Measurements from ENCODE around the gene CACNB2. TPM values are rescaled to one million over a fixed set of nuclear protein-coding genes. Genes with fewer than 3 reads are reported as not detected.
"Not testable (repeated sequence)": the region's sequence is repeated elsewhere in the genome, so short reads cannot be mapped to it uniquely, and the experiment has no call there.

Gene CACNB2
- total and polyA plus RNA-seq, 3 experiments from 2014 or later: 0.14 TPM; not detected in 2

DNA sequence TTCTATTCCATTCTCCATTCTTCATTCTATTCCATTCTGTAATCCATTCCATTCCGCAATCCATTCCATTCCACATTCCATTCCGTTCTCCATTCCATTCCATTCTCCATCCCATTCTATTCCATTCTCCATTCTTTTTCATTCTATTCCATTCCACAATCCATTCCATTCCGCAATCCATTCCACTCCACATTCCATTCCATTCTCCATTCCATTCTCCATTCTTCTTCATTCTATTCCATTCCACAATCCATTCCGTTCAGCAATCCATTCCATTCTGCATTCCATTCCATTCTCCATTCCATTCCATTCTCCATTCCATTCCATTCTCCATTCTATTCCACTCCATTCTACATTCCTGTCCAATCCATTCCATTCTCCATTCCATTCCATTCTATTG is 426.0 kb downstream of the CACNB2 start:
- H3K4me3 ChIP-seq (ENCODE audit: low read length): no peak overlapping the region
- no peaks in the 10 kb centered on the region for H3K36me3 ChIP-seq (ENCODE audit: insufficient read depth, low read length)
- H3K27me3 ChIP-seq (ENCODE audit: insufficient read depth, low read length, poor library complexity, severe bottlenecking): no peaks in the 10 kb centered on the region
- H3K9me3 ChIP-seq (ENCODE audit: low read length): peaks cover 7% of the 10 kb centered on the region
- no peaks in the 10 kb centered on the region for H3K27me3 Mint-ChIP-seq
- DNase-seq: no peak
- ChIA-PET CTCF (no interaction called here), POLR2A (no interaction called here)
- H3K4me3 Mint-ChIP-seq: no peak overlapping the region
- H3K27ac ChIP-seq (ENCODE audit: low read depth, low read length): no peak overlapping the region
- no peaks in the 10 kb centered on the region for H3K9me3 Mint-ChIP-seq
- H3K36me3 Mint-ChIP-seq: no peaks in the 10 kb centered on the region
- no peaks in the 10 kb centered on the region for H3K4me1 ChIP-seq (ENCODE audit: insufficient read depth, low read length)
- H3K27ac Mint-ChIP-seq: no peak overlapping the region
- H3K4me1 Mint-ChIP-seq: no peaks in the 10 kb centered on the region

DNA sequence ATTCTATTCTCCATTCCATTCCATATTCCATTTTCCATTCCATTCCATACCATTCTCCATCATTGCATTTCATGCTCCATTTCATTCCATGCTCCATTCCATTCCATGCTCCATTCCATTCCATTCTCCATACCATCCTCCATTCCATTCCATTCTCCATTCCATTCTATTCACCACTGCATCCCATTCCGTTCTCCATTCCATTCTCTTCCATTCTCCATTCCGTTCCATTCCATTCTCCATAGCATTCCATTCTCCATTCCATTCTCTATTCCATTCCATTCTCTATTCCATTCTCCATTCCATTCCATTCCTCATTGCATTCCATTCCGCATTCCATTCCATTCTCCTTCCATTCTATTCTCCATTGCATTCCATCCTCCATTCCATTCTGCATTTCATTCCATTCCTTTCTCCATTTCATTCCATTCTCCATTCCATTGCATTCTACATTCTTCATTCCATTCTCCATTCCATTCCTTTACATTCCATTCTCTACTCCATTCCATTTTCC is 427.2 kb downstream of the CACNB2 start:
- no peak overlapping the region for H3K4me3 ChIP-seq (ENCODE audit: low read length)
- no peaks in the 10 kb centered on the region for H3K27me3 ChIP-seq (ENCODE audit: insufficient read depth, low read length, poor library complexity, severe bottlenecking)
- no peak for DNase-seq
- no peaks in the 10 kb centered on the region for H3K4me1 Mint-ChIP-seq
- no peak overlapping the region for H3K27ac ChIP-seq (ENCODE audit: low read depth, low read length)
- H3K27ac Mint-ChIP-seq: no peak overlapping the region
- H3K36me3 Mint-ChIP-seq: no peaks in the 10 kb centered on the region
- H3K4me1 ChIP-seq (ENCODE audit: insufficient read depth, low read length): no peaks in the 10 kb centered on the region
- no peak overlapping the region for H3K4me3 Mint-ChIP-seq
- H3K9me3 ChIP-seq (ENCODE audit: low read length): peaks cover 7% of the 10 kb centered on the region
- H3K36me3 ChIP-seq (ENCODE audit: insufficient read depth, low read length): no peaks in the 10 kb centered on the region
- no peaks in the 10 kb centered on the region for H3K27me3 Mint-ChIP-seq
- no peaks in the 10 kb centered on the region for H3K9me3 Mint-ChIP-seq
- POLR2A ChIA-PET: no interaction called here
- CTCF ChIA-PET: no interaction called here

DNA sequence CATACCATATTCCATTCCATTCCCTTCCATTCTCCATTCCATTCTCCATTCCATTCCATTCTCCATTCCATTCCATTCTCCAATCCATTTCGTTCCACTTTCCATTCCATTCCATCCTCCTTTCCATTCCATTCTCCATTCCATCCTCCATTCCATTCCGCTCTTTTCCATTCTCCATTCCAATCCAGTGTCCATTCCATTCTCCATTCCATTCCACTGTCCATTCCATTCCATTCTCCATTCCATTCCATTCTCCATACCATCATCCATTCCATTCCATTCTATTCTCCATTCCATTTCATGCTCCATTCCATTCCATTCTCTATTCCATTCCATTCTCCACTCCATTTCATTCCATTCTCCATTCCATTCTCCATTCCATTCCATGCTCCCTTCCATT is 430.2 kb downstream of the CACNB2 start:
- H3K4me3 Mint-ChIP-seq; H3K36me3 ChIP-seq (ENCODE audit: insufficient read depth, low read length); H3K4me1 ChIP-seq (ENCODE audit: insufficient read depth, low read length); H3K4me3 ChIP-seq (ENCODE audit: low read length); H3K27me3 ChIP-seq (ENCODE audit: insufficient read depth, low read length, poor library complexity, severe bottlenecking); H3K27ac Mint-ChIP-seq; H3K9me3 Mint-ChIP-seq; H3K27me3 Mint-ChIP-seq; DNase-seq; H3K27ac ChIP-seq (ENCODE audit: low read depth, low read length); H3K9me3 ChIP-seq (ENCODE audit: low read length); POLR2A ChIA-PET; CTCF ChIA-PET; H3K4me1 Mint-ChIP-seq: not testable (repeated sequence)
- H3K36me3 Mint-ChIP-seq: peaks cover 1 to 14% (median 8%) of the 10 kb centered on the region in 3 donors

DNA sequence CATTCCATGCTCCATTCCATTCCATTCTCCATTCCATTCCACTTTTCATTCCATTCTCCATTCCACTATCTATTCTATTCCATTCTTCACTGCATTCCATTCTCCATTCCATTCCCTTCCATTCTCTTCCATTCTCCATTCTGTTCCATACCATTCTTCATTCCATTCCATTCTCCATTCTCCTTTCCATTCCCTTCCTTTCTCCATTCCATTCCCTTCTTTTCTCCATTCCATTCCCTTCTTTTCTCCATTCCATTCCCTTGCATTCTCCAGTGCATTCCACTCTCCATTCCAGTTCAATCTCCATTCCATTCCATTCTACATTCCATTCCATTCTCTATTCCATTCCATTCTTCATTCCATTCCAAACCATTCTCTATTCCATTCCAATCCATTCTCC is 430.9 kb downstream of the CACNB2 start:
- ChIA-PET POLR2A (no interaction called here), CTCF (no interaction called here)

DNA sequence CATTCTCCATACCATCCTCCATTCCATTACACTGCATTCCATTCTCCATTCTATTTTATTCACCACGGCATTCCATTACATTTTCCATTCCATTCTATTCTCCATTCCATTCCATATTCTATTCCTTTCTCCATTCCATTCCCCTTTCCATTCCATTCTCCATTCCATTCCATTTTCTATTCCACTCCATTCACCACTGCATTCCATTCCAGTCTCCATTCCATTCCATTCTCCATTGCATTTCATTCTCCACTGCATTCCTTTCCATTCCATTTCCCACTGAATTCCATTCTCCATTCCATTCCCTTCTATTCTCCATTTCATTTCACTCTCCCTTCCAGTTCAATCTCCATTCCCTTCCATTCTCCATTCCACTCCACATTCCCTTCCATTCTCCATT is 431.6 kb downstream of the CACNB2 start:
- Histone ChIP-seq H3K4me1 (ENCODE audit: insufficient read depth, low read length) (no peaks in the 10 kb centered on the region), H3K27ac (ENCODE audit: low read depth, low read length) (no peak overlapping the region), H3K36me3 (ENCODE audit: insufficient read depth, low read length) (no peaks in the 10 kb centered on the region), H3K27me3 (ENCODE audit: insufficient read depth, low read length, poor library complexity, severe bottlenecking) (no peaks in the 10 kb centered on the region), H3K4me3 (ENCODE audit: low read length) (no peak overlapping the region), H3K9me3 (ENCODE audit: low read length) (peaks cover 7% of the 10 kb centered on the region)
- DNase-seq: no peak
- Mint-ChIP-seq H3K27me3 (no peaks in the 10 kb centered on the region), H3K9me3 (peaks cover 0 to under 1% (median 0%) of the 10 kb centered on the region in 5 donors), H3K36me3 (peaks cover 3 to 26% (median 21%) of the 10 kb centered on the region in 3 donors), H3K4me1 (no peaks in the 10 kb centered on the region), H3K27ac (no peak overlapping the region), H3K4me3 (no peak overlapping the region)
- POLR2A ChIA-PET: no interaction called here
- CTCF ChIA-PET: no interaction called here

More for the DNA sequence above, 430.9 kb downstream of the CACNB2 start:
- Mint-ChIP-seq H3K4me1 (no peaks in the 10 kb centered on the region), H3K36me3 (peaks cover 1 to 21% (median 15%) of the 10 kb centered on the region in 3 donors), H3K27me3 (no peaks in the 10 kb centered on the region), H3K9me3 (no peaks in the 10 kb centered on the region), H3K4me3 (no peak overlapping the region), H3K27ac (no peak overlapping the region)
- Histone ChIP-seq H3K27ac (ENCODE audit: low read depth, low read length) (no peak overlapping the region), H3K36me3 (ENCODE audit: insufficient read depth, low read length) (no peaks in the 10 kb centered on the region), H3K4me1 (ENCODE audit: insufficient read depth, low read length) (no peaks in the 10 kb centered on the region), H3K27me3 (ENCODE audit: insufficient read depth, low read length, poor library complexity, severe bottlenecking) (no peaks in the 10 kb centered on the region), H3K9me3 (ENCODE audit: low read length) (peaks cover 7% of the 10 kb centered on the region), H3K4me3 (ENCODE audit: low read length) (no peak overlapping the region)
- DNase-seq: no peak

DNA sequence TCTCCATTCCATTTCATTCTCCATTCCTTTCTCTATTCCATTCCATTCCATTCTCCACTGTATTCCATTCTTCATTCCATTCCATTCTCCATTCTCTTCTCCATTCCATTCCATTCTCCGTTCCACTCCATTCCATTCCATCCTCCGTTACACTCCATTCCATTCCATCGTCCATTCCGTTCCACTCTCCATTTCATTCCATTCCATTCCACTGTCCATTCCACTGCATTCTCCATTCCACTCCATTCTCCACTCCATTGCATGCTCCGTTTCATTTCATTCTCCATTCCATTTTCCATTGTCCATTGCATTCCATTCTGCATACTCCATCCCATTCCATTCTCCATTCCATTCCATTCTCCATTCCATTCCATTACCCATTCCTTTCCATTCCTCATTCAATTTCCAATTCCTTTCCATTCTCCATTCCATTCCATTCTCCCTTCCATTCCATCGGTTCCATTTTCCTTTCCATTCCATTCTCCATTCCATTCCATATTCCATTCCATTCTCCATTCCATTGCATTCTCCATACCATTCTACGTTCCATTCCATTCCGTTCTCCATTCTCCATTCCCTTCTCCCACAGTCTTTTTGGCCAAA is 432.8 kb downstream of the CACNB2 start:
- H3K27me3 Mint-ChIP-seq: no peaks in the 10 kb centered on the region
- no peak overlapping the region for H3K27ac Mint-ChIP-seq
- H3K4me1 Mint-ChIP-seq: no peaks in the 10 kb centered on the region
- Histone ChIP-seq H3K4me1 (ENCODE audit: insufficient read depth, low read length) (no peaks in the 10 kb centered on the region), H3K27ac (ENCODE audit: low read depth, low read length) (no peak overlapping the region), H3K4me3 (ENCODE audit: low read length) (no peak overlapping the region), H3K9me3 (ENCODE audit: low read length) (peaks cover 7% of the 10 kb centered on the region), H3K27me3 (ENCODE audit: insufficient read depth, low read length, poor library complexity, severe bottlenecking) (no peaks in the 10 kb centered on the region), H3K36me3 (ENCODE audit: insufficient read depth, low read length) (peaks cover 4% of the 10 kb centered on the region)
- DNase-seq: no peak
- POLR2A ChIA-PET: no interaction called here
- H3K9me3 Mint-ChIP-seq: peaks cover 0 to 8% (median 6%) of the 10 kb centered on the region in 5 donors
- CTCF ChIA-PET: no interaction called here
- peaks cover 12 to 38% (median 32%) of the 10 kb centered on the region in 3 donors for H3K36me3 Mint-ChIP-seq
- no peak overlapping the region for H3K4me3 Mint-ChIP-seq

DNA sequence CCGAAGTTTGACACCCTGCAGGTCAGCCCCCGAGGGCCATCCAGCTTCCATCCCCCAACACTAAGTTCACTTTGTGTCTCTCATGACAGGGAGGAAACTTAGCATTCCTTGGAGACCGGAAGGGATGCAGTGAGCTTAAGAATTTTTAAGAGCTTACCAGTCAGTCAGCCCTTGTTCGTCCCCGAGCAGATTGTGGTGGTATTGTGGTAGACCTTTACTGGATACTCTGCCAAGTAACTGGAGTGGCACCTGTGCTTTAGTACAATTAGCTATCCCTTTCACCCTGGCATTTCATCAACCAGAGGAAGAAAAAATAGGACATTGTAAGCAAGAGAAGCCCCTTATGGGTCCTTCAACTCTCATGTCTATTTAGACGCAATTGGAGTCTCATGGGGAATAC is 436.4 kb downstream of the CACNB2 start:
- no peaks in the 10 kb centered on the region for H3K9me3 ChIP-seq (ENCODE audit: low read length)
- peaks cover 5% of the 10 kb centered on the region for H3K36me3 ChIP-seq (ENCODE audit: insufficient read depth, low read length)
- H3K27me3 Mint-ChIP-seq: no peaks in the 10 kb centered on the region
- POLR2A ChIA-PET: interaction anchor here (0.5 kb wide), 1 partner anchor 82 kb away, joined by 5 read pairs; no protein-coding TSS in a partner anchor
- H3K27ac ChIP-seq (ENCODE audit: low read depth, low read length): no peak overlapping the region
- no peaks in the 10 kb centered on the region for H3K27me3 ChIP-seq (ENCODE audit: insufficient read depth, low read length, poor library complexity, severe bottlenecking)
- no peak for DNase-seq
- H3K4me1 ChIP-seq (ENCODE audit: insufficient read depth, low read length): no peaks in the 10 kb centered on the region
- CTCF ChIA-PET: no interaction called here
- no peak overlapping the region for H3K27ac Mint-ChIP-seq
- H3K36me3 Mint-ChIP-seq: peaks cover 27 to 70% (median 62%) of the 10 kb centered on the region in 3 donors
- no peaks in the 10 kb centered on the region for H3K4me1 Mint-ChIP-seq
- no peak overlapping the region for H3K4me3 Mint-ChIP-seq
- peaks cover 4 to 13% (median 11%) of the 10 kb centered on the region in 5 donors for H3K9me3 Mint-ChIP-seq
- H3K4me3 ChIP-seq (ENCODE audit: low read length): no peak overlapping the region

DNA sequence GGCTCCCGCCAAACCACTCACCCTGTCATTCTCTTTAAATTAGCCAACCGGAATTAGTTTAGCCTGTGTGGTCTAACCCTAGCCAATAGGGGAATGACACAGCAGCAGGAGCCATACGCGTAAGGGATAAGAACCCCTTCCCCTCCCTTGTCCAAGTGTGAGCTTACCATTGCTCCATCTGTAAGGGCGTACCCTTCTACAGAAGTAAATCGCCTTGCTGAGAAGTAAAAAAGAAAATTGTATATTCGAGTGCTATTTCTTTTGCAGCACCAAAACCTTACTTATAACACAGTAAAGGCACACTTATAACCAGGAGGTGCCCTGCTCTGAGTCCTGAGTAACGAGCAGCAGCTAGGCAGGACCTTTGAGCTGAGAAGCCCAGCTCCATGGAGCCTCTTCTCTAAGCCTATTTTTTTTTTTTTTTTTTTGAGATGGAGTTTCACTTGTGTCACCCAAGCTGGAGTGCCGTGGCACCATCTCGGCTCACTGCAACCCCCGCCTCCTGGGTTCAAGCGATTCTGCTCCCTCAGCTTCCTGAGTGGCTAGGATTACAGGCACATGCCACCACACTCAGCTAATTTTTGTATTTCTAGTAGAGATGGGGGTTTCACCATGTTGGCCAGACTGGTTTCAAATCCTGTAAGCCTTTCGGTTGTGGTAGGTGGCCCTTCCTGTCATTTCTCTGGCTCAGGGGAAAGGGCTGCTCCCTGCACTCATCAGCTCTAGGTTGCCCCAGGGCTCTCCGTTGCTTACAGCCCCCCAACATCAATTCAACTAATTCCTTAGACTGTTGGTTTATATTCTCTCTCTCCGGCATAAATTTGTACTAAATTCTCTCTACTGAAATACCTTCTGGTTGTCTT is 437.8 kb downstream of the CACNB2 start:
- Mint-ChIP-seq H3K4me3 (no peak overlapping the region), H3K27ac (no peak overlapping the region), H3K4me1 (peaks cover 3 to 6% (median 6%) of the 10 kb centered on the region in 3 donors), H3K27me3 (no peaks in the 10 kb centered on the region), H3K36me3 (peaks cover 34 to 81% (median 77%) of the 10 kb centered on the region in 3 donors), H3K9me3 (peaks cover 4 to 13% (median 11%) of the 10 kb centered on the region in 5 donors)
- Histone ChIP-seq H3K4me3 (ENCODE audit: low read length) (no peak overlapping the region), H3K36me3 (ENCODE audit: insufficient read depth, low read length) (peaks cover 10% of the 10 kb centered on the region), H3K9me3 (ENCODE audit: low read length) (no peaks in the 10 kb centered on the region), H3K4me1 (ENCODE audit: insufficient read depth, low read length) (peaks cover 2% of the 10 kb centered on the region), H3K27me3 (ENCODE audit: insufficient read depth, low read length, poor library complexity, severe bottlenecking) (no peaks in the 10 kb centered on the region), H3K27ac (ENCODE audit: low read depth, low read length) (no peak overlapping the region)
- no peak for DNase-seq
- ChIA-PET CTCF (interaction anchor here (0.7 kb wide), 1 partner anchor 962 kb away, joined by 3 read pairs; no protein-coding TSS in a partner anchor), POLR2A (no interaction called here)
